Rectal smooth muscle tissue (tissue), 1 donor: ENCODE measurements around the gene CAMK1D.

ENCODE experiments used
- H3K27ac ChIP-seq: one replicate; pipeline ENCODE4 v1.7.0; 2013; ENCODE audit warnings: low read depth, low read length, inconsistent platforms
- H3K27me3 ChIP-seq: one replicate; pipeline ENCODE4 v1.7.0; 2013; ENCODE audit warnings: low read length; ENCODE audit not compliant: control insufficient read depth, insufficient read depth
- H3K36me3 ChIP-seq: one replicate; pipeline ENCODE4 v1.7.0; 2013; ENCODE audit warnings: low read length; ENCODE audit not compliant: control insufficient read depth, insufficient read depth
- H3K4me1 ChIP-seq: one replicate; pipeline ENCODE4 v1.7.0; 2013; ENCODE audit warnings: low read length; ENCODE audit not compliant: control insufficient read depth, insufficient read depth
- H3K4me3 ChIP-seq: one replicate; pipeline ENCODE4 v1.7.0; 2013; ENCODE audit warnings: low read length
- H3K9ac ChIP-seq: one replicate; pipeline ENCODE4 v1.7.0; 2013; ENCODE audit warnings: low read length

Gene CAMK1D

GRCh38 chr10:12512332-12513002, 163.1 kb downstream of the CAMK1D start:
- H3K9ac ChIP-seq: no peak overlapping the region
- H3K4me1 ChIP-seq: no peaks in the 10 kb centered on the region
- H3K36me3 ChIP-seq: no peaks in the 10 kb centered on the region
- H3K27ac ChIP-seq: no peak overlapping the region
- no peak overlapping the region for H3K4me3 ChIP-seq
- no peaks in the 10 kb centered on the region for H3K27me3 ChIP-seq

- no peaks in the 10 kb centered on the region for H3K4me1 ChIP-seq
- no peak overlapping the region for H3K27ac ChIP-seq
- no peak overlapping the region for H3K9ac ChIP-seq
- H3K4me3 ChIP-seq: no peak overlapping the region
- no peaks in the 10 kb centered on the region for H3K27me3 ChIP-seq
- no peaks in the 10 kb centered on the region for H3K36me3 ChIP-seq
These were observed 163.6 kb downstream of the CAMK1D start for GRCh38 chr10:12513003-12513365.

- no peak overlapping the region for H3K4me3 ChIP-seq
- H3K27me3 ChIP-seq: no peaks in the 10 kb centered on the region
- no peak overlapping the region for H3K9ac ChIP-seq
- H3K36me3 ChIP-seq: no peaks in the 10 kb centered on the region
- no peaks in the 10 kb centered on the region for H3K4me1 ChIP-seq
- H3K27ac ChIP-seq: no peak overlapping the region
These were observed 164.7 kb downstream of the CAMK1D start for GRCh38 chr10:12513775-12514673.

DNA sequence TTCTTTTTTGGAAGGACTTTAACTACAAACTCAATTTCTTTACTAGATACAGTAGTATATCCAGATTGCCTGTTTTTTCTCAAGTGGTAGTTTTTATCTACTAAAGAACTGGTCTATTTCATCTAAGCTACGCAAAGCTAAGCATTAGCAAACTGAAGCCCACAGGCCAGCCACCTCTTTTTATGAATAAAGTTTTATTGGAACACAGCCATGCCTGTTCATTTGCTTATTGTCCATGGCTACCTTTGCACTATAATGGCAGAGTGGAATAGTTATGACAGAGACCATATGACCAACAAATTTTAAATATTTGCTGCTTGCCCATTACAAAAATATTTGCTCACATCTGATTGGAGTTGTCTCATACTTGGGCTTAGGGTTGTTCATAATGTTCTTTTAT, 168.7 kb downstream of the CAMK1D start:
- Histone ChIP-seq H3K4me1 (no peaks in the 10 kb centered on the region), H3K4me3 (no peak overlapping the region), H3K27me3 (no peaks in the 10 kb centered on the region), H3K27ac (no peak overlapping the region), H3K36me3 (no peaks in the 10 kb centered on the region), H3K9ac (no peak overlapping the region)

- no peaks in the 10 kb centered on the region for H3K4me1 ChIP-seq
- no peak overlapping the region for H3K27ac ChIP-seq
These were observed 172.1 kb downstream of the CAMK1D start for GRCh38 chr10:12521423-12521822.

DNA sequence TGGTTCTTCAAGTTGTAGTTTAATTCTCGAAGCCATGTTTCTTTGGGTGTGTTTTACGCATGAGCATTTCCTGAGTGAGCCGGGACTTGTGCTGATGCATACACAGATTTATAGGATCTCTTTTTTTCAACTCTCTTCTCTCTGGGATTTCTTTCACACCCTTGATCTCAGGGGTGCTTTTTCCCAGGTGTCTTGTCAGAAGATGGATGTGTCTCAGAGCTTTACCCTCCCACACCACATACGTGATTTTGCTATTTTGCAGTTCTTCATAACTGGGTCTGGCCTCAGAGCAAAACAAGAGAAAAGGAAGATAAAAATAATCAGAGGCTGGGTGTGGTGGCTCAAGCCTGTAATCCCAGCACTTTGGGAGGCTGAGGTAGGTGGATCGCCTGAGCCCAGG, 177.0 kb downstream of the CAMK1D start:
- Histone ChIP-seq H3K36me3 (no peaks in the 10 kb centered on the region), H3K9ac (no peak overlapping the region), H3K4me1 (no peaks in the 10 kb centered on the region), H3K27ac (no peak overlapping the region), H3K4me3 (no peak overlapping the region), H3K27me3 (no peaks in the 10 kb centered on the region)

More at GRCh38 chr10:12521423-12521822, 172.1 kb downstream of the CAMK1D start:
- Histone ChIP-seq H3K4me3 (no peak overlapping the region), H3K9ac (no peak overlapping the region), H3K27me3 (no peaks in the 10 kb centered on the region), H3K36me3 (no peaks in the 10 kb centered on the region)

- peak overlapping the region; percentile 63 for H3K27ac ChIP-seq
- H3K27me3 ChIP-seq: no peaks in the 10 kb centered on the region
- no peak overlapping the region for H3K9ac ChIP-seq
- no peak overlapping the region for H3K4me3 ChIP-seq
- no peaks in the 10 kb centered on the region for H3K4me1 ChIP-seq
- H3K36me3 ChIP-seq: no peaks in the 10 kb centered on the region
These were observed 180.6 kb downstream of the CAMK1D start for GRCh38 chr10:12529976-12530375.

DNA sequence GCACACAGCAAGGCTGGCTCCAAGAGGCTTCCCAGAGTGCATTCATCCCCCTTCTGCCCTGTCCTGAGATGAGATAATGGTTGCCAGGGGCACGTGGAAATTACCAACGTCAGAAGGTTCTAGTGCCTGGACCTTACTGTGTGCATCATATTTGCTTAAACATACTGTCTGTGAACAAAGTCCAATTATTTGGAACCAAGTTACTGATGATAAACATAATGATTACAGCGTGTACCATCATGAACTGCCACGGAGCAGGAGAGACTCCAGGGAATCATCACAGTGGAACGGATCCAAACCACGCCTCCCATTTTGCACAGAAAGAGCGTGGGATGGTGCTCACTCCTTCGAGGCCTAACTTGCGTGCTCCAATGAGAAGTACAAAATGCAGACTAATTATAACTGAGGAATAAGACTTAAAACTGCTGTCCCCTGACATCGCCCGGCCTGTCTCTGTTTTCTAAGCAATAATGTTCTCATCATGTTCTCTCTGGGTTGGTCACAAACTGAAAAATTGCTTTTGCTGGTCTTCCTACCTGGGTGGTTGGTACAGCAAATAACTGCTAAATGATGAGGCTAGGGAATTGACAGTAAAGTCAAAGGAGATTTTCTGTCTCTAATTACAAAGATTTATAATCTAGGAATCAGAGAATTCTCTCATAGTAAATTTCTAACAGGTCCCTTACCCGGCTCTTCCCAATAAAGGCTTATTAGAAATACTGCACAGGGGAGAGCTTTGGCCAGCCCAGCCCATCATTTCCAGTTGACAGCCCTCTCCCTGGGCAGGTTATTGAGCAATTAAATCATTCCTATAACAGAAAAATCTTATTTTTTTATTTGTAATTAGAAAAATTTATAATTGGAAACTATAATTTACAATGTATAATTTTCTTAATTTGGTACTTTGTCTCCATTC, 182.2 kb downstream of the CAMK1D start:
- Histone ChIP-seq H3K9ac (no peak overlapping the region), H3K27me3 (no peaks in the 10 kb centered on the region), H3K27ac (peak overlapping the region; percentile 63), H3K36me3 (no peaks in the 10 kb centered on the region), H3K4me1 (no peaks in the 10 kb centered on the region), H3K4me3 (no peak overlapping the region)

GRCh38 chr10:12533151-12533550, 183.8 kb downstream of the CAMK1D start:
- Histone ChIP-seq H3K27me3 (no peaks in the 10 kb centered on the region), H3K9ac (no peak overlapping the region), H3K4me3 (no peak overlapping the region), H3K27ac (no peak overlapping the region), H3K4me1 (no peaks in the 10 kb centered on the region), H3K36me3 (no peaks in the 10 kb centered on the region)

DNA sequence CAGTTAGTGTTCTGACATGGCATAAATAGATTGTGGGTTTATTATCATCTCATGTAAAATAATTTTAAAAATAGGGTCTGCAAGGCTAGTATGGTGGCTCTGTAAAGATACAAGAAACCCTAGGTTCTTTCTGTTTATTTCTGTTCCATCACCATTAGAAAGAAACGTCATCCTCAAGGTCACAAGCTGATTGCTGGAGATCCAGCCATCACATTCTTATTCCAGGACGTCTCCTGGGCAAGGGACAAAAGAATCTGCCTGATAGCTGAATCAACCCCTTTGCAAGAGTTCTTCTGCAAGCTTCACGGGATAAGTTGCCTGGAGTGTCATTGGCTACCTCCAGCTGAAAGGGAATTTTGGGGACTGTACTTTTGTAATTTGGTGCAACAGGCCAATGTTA, 184.4 kb downstream of the CAMK1D start:
- Histone ChIP-seq H3K27me3 (no peaks in the 10 kb centered on the region), H3K36me3 (no peaks in the 10 kb centered on the region)

GRCh38 chr10:12534824-12535223, 185.5 kb downstream of the CAMK1D start:
- H3K27ac ChIP-seq: no peak overlapping the region
- H3K9ac ChIP-seq: no peak overlapping the region
- no peaks in the 10 kb centered on the region for H3K36me3 ChIP-seq
- H3K27me3 ChIP-seq: no peaks in the 10 kb centered on the region
- no peak overlapping the region for H3K4me3 ChIP-seq
- no peaks in the 10 kb centered on the region for H3K4me1 ChIP-seq

More for the DNA sequence above, 184.4 kb downstream of the CAMK1D start:
- H3K27ac ChIP-seq: no peak overlapping the region
- no peak overlapping the region for H3K4me3 ChIP-seq
- no peaks in the 10 kb centered on the region for H3K4me1 ChIP-seq
- H3K9ac ChIP-seq: no peak overlapping the region

- no peaks in the 10 kb centered on the region for H3K27me3 ChIP-seq
- H3K4me1 ChIP-seq: no peaks in the 10 kb centered on the region
- H3K27ac ChIP-seq: no peak overlapping the region
- no peak overlapping the region for H3K9ac ChIP-seq
- no peak overlapping the region for H3K4me3 ChIP-seq
- no peaks in the 10 kb centered on the region for H3K36me3 ChIP-seq
These were observed 186.3 kb downstream of the CAMK1D start for GRCh38 chr10:12535656-12536055.
